T-helper 1 cell treated with Interleukin-12 subunit alpha and Interleukin-12 subunit beta and Interleukin-4 antibody, amounts not matched to agents 30 ng/mL and 1 ng/mL, for 36 hours (primary cell): ENCODE data around the gene CCDC196. TPM values are rescaled to one million over a fixed set of nuclear protein-coding genes. Genes with fewer than 3 reads are reported as not detected.

Experiments
- intact Hi-C: fragments of 100-400 bp; cut with micrococcal nuclease; formaldehyde crosslinking; loops from one replicate; pipeline ENCODE4 v1.15.1; 2024
- total RNA-seq: library from RNA; stranded (reverse); gene quantifications from 2 replicates; pipeline ENCODE4 v1.2.3, GENCODE V29; 2022

The CCDC196 gene
- total RNA-seq, 1 donor from 2014 or later: not detected

DNA sequence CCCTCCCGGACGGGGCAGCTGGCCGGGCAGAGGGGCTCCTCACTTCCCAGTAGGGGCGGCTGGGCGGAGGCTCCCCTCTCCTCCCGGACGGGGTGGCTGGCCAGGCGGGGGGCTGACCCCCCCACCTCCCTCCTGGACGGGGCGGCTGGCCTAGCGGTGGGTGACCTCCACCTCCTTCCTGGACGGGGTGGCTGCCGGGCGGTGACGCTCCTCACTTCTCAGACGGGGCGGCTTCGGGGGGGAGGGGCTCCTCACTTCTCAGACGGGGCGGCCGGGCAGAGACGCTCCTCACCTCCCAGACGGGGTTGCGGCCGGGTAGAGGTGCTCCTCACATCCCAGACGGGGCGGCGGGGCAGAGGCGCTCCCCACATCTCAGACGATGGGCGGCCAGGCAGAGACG lies 59.6 kb downstream of the CCDC196 start:
- intact Hi-C loops: loop anchor here (5.0 kb wide), 1 partner anchor 48 kb away; no protein-coding TSS in a partner anchor

Other genes with a start within 250 kb of the CCDC196 start
- gene GPHN, start 21.8 kb downstream of the CCDC196 start, total RNA-seq: 25.2 and 31.7 TPM in 2 replicates